T-helper 9 cell (primary cell): ENCODE results near the gene BEST3.
"Not testable (repeated sequence)": the region's sequence is repeated elsewhere in the genome, so short reads cannot be mapped to it uniquely, and the experiment has no call there.

Experiments
- DNase-seq: peaks from one replicate; pipeline ENCODE4 v3.0.0-alpha.2; 2020

The BEST3 gene

GRCh38 chr12:69687390-69687789, 11.7 kb downstream of the BEST3 start:
- no peak for DNase-seq

GRCh38 chr12:69686731-69687130, 12.4 kb downstream of the BEST3 start:
- no peak for DNase-seq

DNA sequence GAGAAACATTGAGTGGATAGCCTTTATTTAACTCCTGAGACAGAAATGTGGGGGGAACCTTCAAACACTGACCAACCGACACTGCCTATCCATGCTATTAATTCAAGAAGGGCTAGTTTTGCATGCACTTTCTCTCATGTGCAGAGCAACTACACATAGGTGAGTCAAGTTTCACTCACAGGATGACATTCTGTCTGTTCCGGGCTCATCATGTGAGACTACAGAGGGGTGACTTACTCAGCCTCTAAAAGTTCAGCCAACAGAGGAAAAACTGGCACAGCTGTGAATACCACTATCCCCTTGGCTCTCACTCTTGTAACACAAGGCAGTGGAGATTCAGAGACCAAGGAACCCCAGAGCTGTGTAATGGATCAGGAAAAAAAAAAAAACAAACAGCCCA, 13.3 kb downstream of the BEST3 start:
- DNase-seq: no peak

- no peak for DNase-seq
Observed at GRCh38 chr12:69684466-69684865, 14.6 kb downstream of the BEST3 start.

- DNase-seq: no peak
Observed at GRCh38 chr12:69682110-69682755, 16.9 kb downstream of the BEST3 start.

- DNase-seq: no peak
Observed at GRCh38 chr12:69679119-69679518, 20.0 kb downstream of the BEST3 start.

- no peak for DNase-seq
Observed at GRCh38 chr12:69676257-69677012, 22.7 kb downstream of the BEST3 start.

- no peak for DNase-seq
Observed at GRCh38 chr12:69672195-69672594, 26.9 kb downstream of the BEST3 start.

DNA sequence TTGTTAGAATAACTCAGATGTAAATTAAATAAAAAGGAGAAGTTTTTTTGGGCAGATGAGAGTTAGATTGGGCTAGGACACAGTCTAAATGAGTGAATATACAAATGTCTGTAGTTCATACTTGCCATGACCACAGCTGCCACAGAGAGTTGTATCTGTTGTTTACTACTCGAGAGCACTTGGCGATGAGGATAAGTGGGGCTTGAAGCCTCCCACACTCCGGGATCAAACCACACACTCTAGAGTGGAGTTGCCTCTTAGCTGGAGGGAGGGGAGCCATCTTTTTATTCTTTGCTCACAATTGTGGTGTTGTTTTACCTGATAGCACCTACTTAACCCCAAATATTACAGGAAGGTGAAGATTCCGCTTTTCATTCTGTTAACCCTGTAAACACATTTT, 27.5 kb downstream of the BEST3 start:
- no peak for DNase-seq

DNA sequence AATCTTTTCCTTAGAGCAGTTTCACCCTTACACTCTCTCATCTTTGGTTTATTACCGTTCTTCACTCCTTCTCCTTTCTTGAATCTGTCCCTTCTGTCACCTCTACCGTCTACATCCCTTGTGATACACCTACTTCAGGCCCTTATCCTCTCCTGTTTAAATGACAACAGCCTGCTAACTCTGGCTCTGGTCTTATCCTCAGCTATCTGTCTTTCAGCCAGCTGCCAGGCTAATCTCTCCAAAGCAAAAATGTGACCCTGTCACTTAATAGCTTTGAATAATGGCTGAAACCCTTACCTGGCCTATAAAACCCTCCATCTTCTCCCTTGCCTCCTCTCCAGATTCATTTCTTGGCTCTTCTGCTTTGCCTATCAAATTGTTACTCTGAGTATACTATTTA, 32.3 kb downstream of the BEST3 start:
- no peak for DNase-seq

- not testable (repeated sequence) for DNase-seq
Observed at GRCh38 chr12:69664930-69665377, 34.1 kb downstream of the BEST3 start.

- DNase-seq: no peak
Observed at GRCh38 chr12:69663726-69664125, 35.4 kb downstream of the BEST3 start.

- no peak for DNase-seq
Observed at GRCh38 chr12:69662764-69663163, 36.3 kb downstream of the BEST3 start.

DNA sequence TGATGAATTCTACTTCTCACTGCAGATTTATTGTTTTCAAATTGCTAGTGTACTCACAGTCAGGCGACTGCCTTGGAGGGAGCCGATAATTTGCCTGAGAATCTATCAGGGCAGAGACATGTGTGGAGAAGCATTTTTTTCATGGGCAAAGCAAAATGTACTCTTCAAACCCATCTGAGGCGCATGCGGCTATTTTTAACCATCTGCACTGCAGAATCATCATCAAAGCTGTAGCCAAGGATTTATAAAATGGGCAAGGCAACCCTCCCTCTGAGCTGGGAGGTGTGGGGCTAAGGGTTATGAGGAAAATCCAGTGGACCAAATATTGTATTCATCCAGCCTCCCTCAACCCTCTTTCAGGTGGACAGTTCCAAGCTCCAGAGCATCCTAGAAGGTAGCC, 37.7 kb downstream of the BEST3 start:
- no peak for DNase-seq

DNA sequence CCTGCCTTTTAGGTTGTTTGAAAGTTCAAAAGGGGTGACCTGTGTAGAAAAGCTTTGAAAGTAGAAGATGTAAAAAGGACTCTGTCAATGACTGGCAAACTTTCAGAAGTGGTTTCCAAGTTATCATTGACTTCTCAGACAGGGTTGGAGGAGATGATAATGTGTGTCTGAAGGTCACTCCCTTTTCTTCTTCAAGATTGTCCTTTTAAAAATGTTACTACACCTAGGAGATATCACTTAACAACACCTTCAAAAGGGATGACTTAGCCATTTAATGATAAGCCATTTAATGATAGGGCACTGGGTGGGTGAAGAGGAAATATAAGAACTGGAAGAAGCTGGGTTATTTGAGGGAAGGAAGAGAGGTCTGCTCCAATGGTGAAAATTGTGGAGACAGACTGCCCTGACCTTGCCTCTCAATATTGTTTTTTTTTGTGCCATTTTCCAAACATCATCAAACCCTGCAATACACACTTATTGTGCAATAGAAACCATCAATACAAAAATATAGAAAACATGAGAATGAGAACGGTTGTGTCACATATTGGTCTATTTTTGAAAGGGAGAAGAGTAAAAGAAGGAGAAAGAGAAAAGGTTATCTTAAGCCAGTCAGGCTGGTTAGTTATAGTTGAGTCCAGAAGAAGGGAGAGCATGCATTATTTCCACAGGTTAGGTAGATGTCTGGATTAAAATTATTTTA, 38.8 kb downstream of the BEST3 start:
- DNase-seq: no peak

DNA sequence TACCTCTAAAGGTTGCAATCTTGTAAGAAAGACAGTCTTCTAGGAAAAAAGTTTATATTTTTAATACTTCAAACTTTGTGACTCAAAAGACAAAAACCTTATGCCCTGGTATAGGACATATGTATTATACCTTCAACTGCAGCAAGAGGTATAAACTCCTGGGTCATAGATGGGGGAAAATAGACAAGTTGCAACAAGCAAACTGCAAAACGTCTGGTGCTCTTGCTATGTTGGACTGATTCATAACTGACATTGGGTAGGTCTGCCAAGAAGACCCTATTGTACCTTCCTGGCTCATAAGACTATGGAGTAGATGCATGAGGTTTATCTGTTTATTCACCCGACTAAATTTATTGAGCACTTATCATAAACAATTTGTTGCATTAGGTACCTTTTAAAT, 40.9 kb downstream of the BEST3 start:
- DNase-seq: no peak

GRCh38 chr12:69657376-69658137, 41.5 kb downstream of the BEST3 start:
- no peak for DNase-seq

DNA sequence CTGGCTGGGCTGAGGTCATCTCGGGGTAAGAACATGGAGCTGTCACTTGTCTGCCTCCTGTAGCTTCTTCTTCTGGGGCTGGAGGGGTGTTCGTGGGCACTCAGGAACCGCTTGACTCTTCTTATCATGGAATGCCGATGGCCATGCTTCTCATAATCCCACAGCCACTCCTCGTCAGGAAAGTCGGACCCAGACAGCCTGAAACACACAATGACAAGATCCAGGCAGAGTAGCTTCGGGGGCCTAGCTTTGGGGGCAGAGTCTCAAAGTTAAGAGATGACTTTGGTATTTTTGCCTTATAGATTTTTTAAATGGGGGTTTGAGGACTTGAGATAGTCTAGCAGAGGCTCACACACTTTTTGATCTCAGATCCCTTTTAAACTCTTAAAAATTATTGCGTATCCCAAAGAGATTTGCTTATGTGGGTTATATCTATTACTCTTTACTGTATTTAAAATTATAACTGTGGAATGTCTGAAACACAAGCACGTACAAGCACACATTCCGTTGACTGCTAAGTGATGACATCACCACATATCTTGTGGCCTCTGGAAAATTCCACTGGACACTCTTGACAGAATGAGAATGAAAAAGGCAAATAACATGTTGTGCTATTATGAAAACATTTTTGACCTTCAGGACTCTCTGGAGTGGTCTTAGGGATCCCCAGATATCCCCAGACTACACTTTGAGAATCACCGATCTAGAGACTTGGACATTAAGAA, 43.3 kb downstream of the BEST3 start:
- no peak for DNase-seq

DNA sequence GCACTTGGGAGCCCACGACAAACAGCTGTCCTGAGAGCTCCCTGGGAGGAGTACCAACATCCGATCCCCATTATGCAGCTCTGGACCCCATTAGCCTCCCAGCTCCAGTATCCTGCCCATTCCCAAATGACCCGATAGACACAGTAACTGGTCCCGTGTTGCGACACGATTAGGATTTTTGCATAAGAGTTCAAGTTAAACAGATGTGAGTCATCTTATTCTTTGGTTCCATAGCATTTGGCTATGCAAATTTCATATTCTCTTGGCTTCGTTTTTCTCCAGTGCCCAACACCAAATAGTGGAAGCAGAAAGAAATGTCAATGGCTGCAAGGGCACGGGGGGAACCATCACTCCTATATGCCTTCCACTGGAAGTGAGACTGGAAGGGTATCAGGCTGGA, 45.4 kb downstream of the BEST3 start:
- no peak for DNase-seq

- DNase-seq: no peak
Observed at GRCh38 chr12:69651922-69652321, 47.2 kb downstream of the BEST3 start.

- DNase-seq: no peak
Observed at GRCh38 chr12:69649529-69649928, 49.6 kb downstream of the BEST3 start.

- no peak for DNase-seq
Observed at GRCh38 chr12:69648476-69648875, 50.6 kb downstream of the BEST3 start.
